ENCODE measurements around the gene TBCB. TPM values are rescaled to one million over a fixed set of nuclear protein-coding genes. Genes with fewer than 3 reads are reported as not detected.

Gene TBCB
- total RNA-seq, 4 donors from 2014 or later: 57.2 to 143 (median 104) TPM

- no peak for TF ChIP-seq POLR2A (IDR thresholded peaks at IDR 0.05)
- TF ChIP-seq, protein P1, sequence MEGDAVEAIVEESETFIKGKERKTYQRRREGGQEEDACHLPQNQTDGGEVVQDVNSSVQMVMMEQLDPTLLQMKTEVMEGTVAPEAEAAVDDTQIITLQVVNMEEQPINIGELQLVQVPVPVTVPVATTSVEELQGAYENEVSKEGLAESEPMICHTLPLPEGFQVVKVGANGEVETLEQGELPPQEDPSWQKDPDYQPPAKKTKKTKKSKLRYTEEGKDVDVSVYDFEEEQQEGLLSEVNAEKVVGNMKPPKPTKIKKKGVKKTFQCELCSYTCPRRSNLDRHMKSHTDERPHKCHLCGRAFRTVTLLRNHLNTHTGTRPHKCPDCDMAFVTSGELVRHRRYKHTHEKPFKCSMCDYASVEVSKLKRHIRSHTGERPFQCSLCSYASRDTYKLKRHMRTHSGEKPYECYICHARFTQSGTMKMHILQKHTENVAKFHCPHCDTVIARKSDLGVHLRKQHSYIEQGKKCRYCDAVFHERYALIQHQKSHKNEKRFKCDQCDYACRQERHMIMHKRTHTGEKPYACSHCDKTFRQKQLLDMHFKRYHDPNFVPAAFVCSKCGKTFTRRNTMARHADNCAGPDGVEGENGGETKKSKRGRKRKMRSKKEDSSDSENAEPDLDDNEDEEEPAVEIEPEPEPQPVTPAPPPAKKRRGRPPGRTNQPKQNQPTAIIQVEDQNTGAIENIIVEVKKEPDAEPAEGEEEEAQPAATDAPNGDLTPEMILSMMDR (IDR thresholded peaks at IDR 0.05): no peak
- no peak within 1 kb of the TSS for H3K4me3 ChIP-seq (replicated peaks in 1 of 3)
- intact Hi-C loops (cut with DNase I): loop anchor here (5.0 kb wide), 1 partner anchor 53 kb away; no protein-coding TSS in a partner anchor
- H3K4me1 ChIP-seq: peaks cover 7 to 9% of the 10 kb centered on the region in 2 donors
- peaks cover 8 to 23% of the 10 kb centered on the region in 2 donors for H3K36me3 ChIP-seq
- no peak for DNase-seq
- no peaks in the 10 kb centered on the region for H3K27me3 ChIP-seq
- no peak within 1 kb of the TSS for H3K27ac ChIP-seq
- H3K9me3 ChIP-seq: no peaks in the 10 kb centered on the region
- WGBS, 2 donors: 100% methylated on average over 1 of the region's 1 CpG
These were observed 4.6 kb upstream of the TBCB start, which contains the start of gene OVOL3 for GRCh38 chr19:36110487-36111199. Gene OVOL3 (plus strand): TSS chr19:36111143. CDS start chr19:36111203, 60 bp downstream.

- intact Hi-C loops (cut with DNase I): loop anchor here (5.0 kb wide), 1 partner anchor 54 kb away; no protein-coding TSS in a partner anchor
- TF ChIP-seq, protein P1 (IDR thresholded peaks at IDR 0.05): no peak
- TF ChIP-seq POLR2A (IDR thresholded peaks at IDR 0.05): no peak
- no peaks in the 10 kb centered on the region for H3K9me3 ChIP-seq
- H3K27me3 ChIP-seq: no peaks in the 10 kb centered on the region
- 82% methylated on average over 6 of the region's 13 CpGs; no CpG with 5 or more reads in 1 of the 2 donors for whole genome bisulfite sequencing, 2 donors
- H3K27ac ChIP-seq: no peak overlapping the region
- peaks cover 11 to 13% of the 10 kb centered on the region in 2 donors for H3K4me1 ChIP-seq
- DNase-seq: no peak
- H3K4me3 ChIP-seq (replicated peaks in 1 of 3): no peak overlapping the region
- H3K36me3 ChIP-seq: peaks cover 8 to 23% of the 10 kb centered on the region in 2 donors
These were observed 4.1 kb upstream of the TBCB start for GRCh38 chr19:36111200-36111539.

GRCh38 chr19:36112678-36113077 lies 2.6 kb upstream of the TBCB start:
- peaks cover 15 to 16% of the 10 kb centered on the region in 2 donors for H3K4me1 ChIP-seq
- TF ChIP-seq POLR2A (IDR thresholded peaks at IDR 0.05): no peak
- TF ChIP-seq, protein P1 (IDR thresholded peaks at IDR 0.05): no peak

DNA sequence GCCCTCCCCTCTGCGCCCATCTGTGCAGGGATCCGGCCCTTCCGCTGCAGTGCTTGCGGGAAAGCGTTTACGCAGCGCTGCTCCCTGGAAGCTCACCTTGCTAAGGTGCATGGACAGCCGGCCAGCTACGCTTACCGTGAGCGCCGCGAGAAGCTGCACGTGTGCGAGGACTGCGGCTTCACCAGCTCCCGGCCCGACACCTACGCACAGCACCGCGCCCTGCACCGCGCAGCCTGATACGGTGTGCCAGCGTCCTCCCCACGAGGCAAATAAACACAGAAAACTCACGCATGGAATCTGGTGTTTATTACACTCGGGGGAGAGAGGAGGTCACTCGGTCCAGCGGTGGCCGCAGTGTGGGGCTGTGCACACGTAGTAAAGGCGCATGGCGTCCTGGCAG lies 1.8 kb upstream of the TBCB start:
- TF ChIP-seq POLR2A (IDR thresholded peaks at IDR 0.05): no peak
- TF ChIP-seq, protein P1 (IDR thresholded peaks at IDR 0.05): no peak
- no peak for DNase-seq
- H3K36me3 ChIP-seq: peaks cover 12 to 23% of the 10 kb centered on the region in 2 donors
- H3K27me3 ChIP-seq: no peaks in the 10 kb centered on the region
- H3K4me3 ChIP-seq (replicated peaks in 1 of 3): no peak overlapping the region
- WGBS, 2 donors: 90 to 91% methylated on average over 34 of the region's 34 CpGs
- intact Hi-C loops (cut with DNase I): loop anchor here (5.0 kb wide), 1 partner anchor 56 kb away; no protein-coding TSS in a partner anchor
- H3K27ac ChIP-seq: no peak overlapping the region
- no peaks in the 10 kb centered on the region for H3K9me3 ChIP-seq
- peaks cover 15 to 16% of the 10 kb centered on the region in 2 donors for H3K4me1 ChIP-seq

More at GRCh38 chr19:36112678-36113077, 2.6 kb upstream of the TBCB start:
- intact Hi-C loops (cut with DNase I): loop anchor here (5.0 kb wide), 1 partner anchor 55 kb away; no protein-coding TSS in a partner anchor
- 95 to 98% methylated on average over 10 of the region's 10 CpGs for WGBS, 2 donors
- H3K36me3 ChIP-seq: peaks cover 8 to 23% of the 10 kb centered on the region in 2 donors
- no peak overlapping the region for H3K27ac ChIP-seq
- H3K27me3 ChIP-seq: no peaks in the 10 kb centered on the region
- no peaks in the 10 kb centered on the region for H3K9me3 ChIP-seq
- DNase-seq: no peak
- H3K4me3 ChIP-seq (replicated peaks in 1 of 3): no peak overlapping the region
